Activated T-cell treated with anti-CD3 and anti-CD28 coated beads, Interleukin-2, amount 50 U/mL, for 4 hours (primary cell): ENCODE data around the gene CDH23. TPM values are rescaled to one million over a fixed set of nuclear protein-coding genes. Genes with fewer than 3 reads are reported as not detected.

ENCODE experiments used
- ATAC-seq, 2 donors: fragments of 200-7000 bp; cut with Tn5 transposase; one replicate each; pipeline ENCODE4 v1.10.0; 2021
- DNase-seq: peaks from one replicate; pipeline ENCODE4 v3.0.0-alpha.2; 2020
- H3K27me3 Mint-ChIP-seq: one replicate; pipeline ENCODE4 v1.8.0; 2021; ENCODE audit warnings: low read depth, mixed read lengths
- H3K36me3 Mint-ChIP-seq: one replicate; pipeline ENCODE4 v1.8.0; 2022; ENCODE audit warnings: mixed read lengths; ENCODE audit not compliant: insufficient read depth
- H3K4me1 Mint-ChIP-seq: one replicate; pipeline ENCODE4 v1.8.0; 2021; ENCODE audit warnings: low read depth, mixed read lengths
- H3K4me3 Mint-ChIP-seq: one replicate; pipeline ENCODE4 v1.8.0; 2021; ENCODE audit warnings: mild to moderate bottlenecking, moderate library complexity, mixed read lengths
- H3K9me3 Mint-ChIP-seq: one replicate; pipeline ENCODE4 v1.8.0; 2021; ENCODE audit warnings: mixed read lengths
- total RNA-seq, 3 donors: library from RNA; stranded (reverse); gene quantifications; one replicate each; pipeline ENCODE4 v1.2.1, GENCODE V29; 2021

CDH23 gene
- total RNA-seq, 3 donors from 2014 or later, result 0.71 to 1.2 (median 1.1) TPM

GRCh38 chr10:71687077-71687476 lies 290.4 kb downstream of the CDH23 start:
- no peaks in the 10 kb centered on the region for H3K36me3 Mint-ChIP-seq
- H3K27me3 Mint-ChIP-seq, result no peaks in the 10 kb centered on the region
- H3K4me1 Mint-ChIP-seq, result no peaks in the 10 kb centered on the region
- ATAC-seq (no peak), DNase-seq (no peak)
- no peak overlapping the region for H3K4me3 Mint-ChIP-seq
- H3K9me3 Mint-ChIP-seq, result peaks cover 7% of the 10 kb centered on the region

- H3K4me1 Mint-ChIP-seq, result no peaks in the 10 kb centered on the region
- H3K9me3 Mint-ChIP-seq, result peaks cover 7% of the 10 kb centered on the region
- H3K27me3 Mint-ChIP-seq, result no peaks in the 10 kb centered on the region
- no peak for DNase-seq
- ATAC-seq, result no peak
- H3K36me3 Mint-ChIP-seq, result no peaks in the 10 kb centered on the region
- H3K4me3 Mint-ChIP-seq, result no peak overlapping the region
These were observed 290.8 kb downstream of the CDH23 start for GRCh38 chr10:71687480-71687879.

- Mint-ChIP-seq H3K4me1 (no peaks in the 10 kb centered on the region), H3K4me3 (no peak overlapping the region), H3K9me3 (peaks cover 7% of the 10 kb centered on the region), H3K36me3 (no peaks in the 10 kb centered on the region), H3K27me3 (no peaks in the 10 kb centered on the region)
- ATAC-seq, result no peak
- DNase-seq, result no peak
These were observed 291.5 kb downstream of the CDH23 start for GRCh38 chr10:71688256-71688655.

GRCh38 chr10:71690094-71690720 lies 293.5 kb downstream of the CDH23 start:
- peaks cover 18% of the 10 kb centered on the region for H3K4me1 Mint-ChIP-seq
- no peaks in the 10 kb centered on the region for H3K36me3 Mint-ChIP-seq
- peaks cover 7% of the 10 kb centered on the region for H3K9me3 Mint-ChIP-seq
- DNase-seq (no peak), ATAC-seq (no peak)
- H3K4me3 Mint-ChIP-seq, result no peak overlapping the region
- no peaks in the 10 kb centered on the region for H3K27me3 Mint-ChIP-seq

- peaks cover 21% of the 10 kb centered on the region for H3K4me1 Mint-ChIP-seq
- ATAC-seq, result no peak
- no peak for DNase-seq
- no peaks in the 10 kb centered on the region for H3K36me3 Mint-ChIP-seq
- H3K27me3 Mint-ChIP-seq, result no peaks in the 10 kb centered on the region
- no peak overlapping the region for H3K4me3 Mint-ChIP-seq
- H3K9me3 Mint-ChIP-seq, result peaks cover 7% of the 10 kb centered on the region
These were observed 294.7 kb downstream of the CDH23 start for GRCh38 chr10:71691405-71691804.

- peaks cover 7% of the 10 kb centered on the region for H3K9me3 Mint-ChIP-seq
- H3K4me3 Mint-ChIP-seq, result no peak overlapping the region
- DNase-seq, result no peak
- H3K27me3 Mint-ChIP-seq, result no peaks in the 10 kb centered on the region
- H3K4me1 Mint-ChIP-seq, result peaks cover 32% of the 10 kb centered on the region
- no peak for ATAC-seq
- H3K36me3 Mint-ChIP-seq, result no peaks in the 10 kb centered on the region
These were observed 296.0 kb downstream of the CDH23 start for GRCh38 chr10:71692598-71693306.

- DNase-seq (no peak), ATAC-seq (no peak)
- H3K9me3 Mint-ChIP-seq, result peaks cover 3% of the 10 kb centered on the region
- H3K36me3 Mint-ChIP-seq, result no peaks in the 10 kb centered on the region
- H3K4me3 Mint-ChIP-seq, result no peak overlapping the region
- peaks cover 37% of the 10 kb centered on the region for H3K4me1 Mint-ChIP-seq
- no peaks in the 10 kb centered on the region for H3K27me3 Mint-ChIP-seq
These were observed 296.7 kb downstream of the CDH23 start for GRCh38 chr10:71693377-71693776.

- DNase-seq (no peak), ATAC-seq (no peak)
- no peaks in the 10 kb centered on the region for H3K27me3 Mint-ChIP-seq
- H3K36me3 Mint-ChIP-seq, result no peaks in the 10 kb centered on the region
- no peak overlapping the region for H3K4me3 Mint-ChIP-seq
- H3K9me3 Mint-ChIP-seq, result peaks cover 3% of the 10 kb centered on the region
- peaks cover 44% of the 10 kb centered on the region for H3K4me1 Mint-ChIP-seq
These were observed 297.4 kb downstream of the CDH23 start for GRCh38 chr10:71694039-71694501.

- ATAC-seq, result peak; percentile 48 to 61
- H3K36me3 Mint-ChIP-seq, result no peaks in the 10 kb centered on the region
- H3K4me3 Mint-ChIP-seq, result no peak overlapping the region
- peak; percentile 15 for DNase-seq
- peaks cover 3% of the 10 kb centered on the region for H3K9me3 Mint-ChIP-seq
- H3K27me3 Mint-ChIP-seq, result no peaks in the 10 kb centered on the region
- peaks cover 48% of the 10 kb centered on the region for H3K4me1 Mint-ChIP-seq
These were observed 297.8 kb downstream of the CDH23 start for GRCh38 chr10:71694567-71694968.

- Mint-ChIP-seq H3K36me3 (no peaks in the 10 kb centered on the region), H3K9me3 (peaks cover 3% of the 10 kb centered on the region), H3K4me3 (no peak overlapping the region), H3K27me3 (no peaks in the 10 kb centered on the region), H3K4me1 (peaks cover 48% of the 10 kb centered on the region)
- DNase-seq, result no peak
- ATAC-seq, result no peak
These were observed 299.1 kb downstream of the CDH23 start for GRCh38 chr10:71695502-71696476.

GRCh38 chr10:71696628-71697326 lies 300.1 kb downstream of the CDH23 start:
- H3K4me1 Mint-ChIP-seq, result peaks cover 48% of the 10 kb centered on the region
- no peak overlapping the region for H3K4me3 Mint-ChIP-seq

GRCh38 chr10:71697938-71698709 lies 301.4 kb downstream of the CDH23 start:
- peak; percentile 52 for DNase-seq
- peak; percentile 61 to 80 for ATAC-seq
- H3K4me1 Mint-ChIP-seq, result peaks cover 48% of the 10 kb centered on the region
- no peaks in the 10 kb centered on the region for H3K27me3 Mint-ChIP-seq
- no peak overlapping the region for H3K4me3 Mint-ChIP-seq
- H3K36me3 Mint-ChIP-seq, result no peaks in the 10 kb centered on the region
- H3K9me3 Mint-ChIP-seq, result no peaks in the 10 kb centered on the region

More at GRCh38 chr10:71696628-71697326, 300.1 kb downstream of the CDH23 start:
- peak; percentile 38 to 67 for ATAC-seq
- Mint-ChIP-seq H3K9me3 (no peaks in the 10 kb centered on the region), H3K27me3 (no peaks in the 10 kb centered on the region), H3K36me3 (no peaks in the 10 kb centered on the region)
- DNase-seq, result peak; percentile 67

GRCh38 chr10:71698737-71699136 lies 302.0 kb downstream of the CDH23 start:
- no peaks in the 10 kb centered on the region for H3K27me3 Mint-ChIP-seq

More at GRCh38 chr10:71698737-71699136, 302.0 kb downstream of the CDH23 start:
- Mint-ChIP-seq H3K9me3 (no peaks in the 10 kb centered on the region), H3K4me1 (peaks cover 45% of the 10 kb centered on the region), H3K36me3 (no peaks in the 10 kb centered on the region), H3K4me3 (no peak overlapping the region)
- DNase-seq (no peak), ATAC-seq (peak in 1 of 2 donors; percentile 11)
